ENCODE data around the gene FARSA. TPM values are rescaled to one million over a fixed set of nuclear protein-coding genes. Genes with fewer than 3 reads are reported as not detected.
A peak's percentile ranks its signal among the peaks of the same experiment; 100 is the strongest.

FARSA gene
- total RNA-seq, 2 experiments from 2014 or later = 96.6 to 131 TPM

DNA sequence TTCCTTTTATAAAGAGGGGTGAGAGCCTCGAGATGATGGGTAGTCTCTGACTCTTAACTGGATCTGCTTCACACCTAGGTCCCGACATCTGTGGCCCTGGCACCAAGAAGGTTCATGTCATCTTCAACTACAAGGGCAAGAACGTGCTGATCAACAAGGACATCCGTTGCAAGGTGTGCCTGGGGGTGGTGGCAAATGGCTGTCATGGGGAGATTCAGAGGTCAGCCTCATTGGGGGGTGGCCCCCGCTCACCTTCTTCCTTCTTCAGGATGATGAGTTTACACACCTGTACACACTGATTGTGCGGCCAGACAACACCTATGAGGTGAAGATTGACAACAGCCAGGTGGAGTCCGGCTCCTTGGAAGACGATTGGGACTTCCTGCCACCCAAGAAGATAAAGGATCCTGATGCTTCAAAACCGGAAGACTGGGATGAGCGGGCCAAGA lies 6.5 kb upstream of the FARSA start:
- H3K4me1 Mint-ChIP-seq = peaks cover 72% of the 10 kb centered on the region
- no peaks in the 10 kb centered on the region for H3K9me3 Mint-ChIP-seq (ENCODE audit: low read depth)
- peak overlapping the region; percentile 95 for H3K27ac Mint-ChIP-seq
- CTCF ChIA-PET = interaction anchor here (1.0 kb wide), 2 partner anchors 18 to 55 kb away, joined by 3 to 4 read pairs; no protein-coding TSS in a partner anchor
- H3K36me3 Mint-ChIP-seq = peaks cover 58% of the 10 kb centered on the region
- DNase-seq = no peak
- H3K27me3 Mint-ChIP-seq = no peaks in the 10 kb centered on the region
- peak overlapping the region; percentile 100 for H3K4me3 Mint-ChIP-seq
- ATAC-seq = no peak

DNA sequence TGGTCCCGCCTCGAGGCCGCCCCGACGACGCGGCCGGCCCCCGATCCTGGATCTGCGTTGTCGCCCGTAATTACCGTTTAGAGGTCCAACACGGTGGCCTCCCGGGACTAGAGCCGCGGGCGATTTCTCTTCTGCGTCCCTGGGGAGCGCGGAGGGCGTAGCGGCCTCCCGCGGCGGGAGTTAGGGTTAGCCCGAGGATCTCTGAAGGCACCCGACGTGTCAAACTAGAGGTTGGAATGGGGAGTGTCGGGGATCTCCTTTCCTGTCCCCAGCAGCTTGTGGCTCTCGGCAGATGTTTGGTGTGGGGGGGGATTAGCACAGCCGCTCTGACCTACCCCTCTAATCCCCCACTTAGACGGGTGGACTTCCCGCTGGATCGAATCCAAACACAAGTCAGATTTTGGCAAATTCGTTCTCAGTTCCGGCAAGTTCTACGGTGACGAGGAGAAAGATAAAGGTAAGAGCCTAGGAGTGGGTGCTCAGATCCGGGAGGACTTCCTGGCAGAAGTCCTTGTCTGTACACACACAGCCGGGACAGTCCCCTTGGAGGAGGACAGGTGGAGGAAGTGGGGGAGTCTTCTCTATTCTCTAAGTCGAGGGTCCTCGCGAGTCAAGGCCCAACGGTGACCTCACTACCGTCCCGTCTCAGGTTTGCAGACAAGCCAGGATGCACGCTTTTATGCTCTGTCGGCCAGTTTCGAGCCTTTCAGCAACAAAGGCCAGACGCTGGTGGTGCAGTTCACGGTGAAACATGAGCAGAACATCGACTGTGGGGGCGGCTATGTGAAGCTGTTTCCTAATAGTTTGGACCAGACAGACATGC lies 5.5 kb upstream of the FARSA start:
- Mint-ChIP-seq H3K27ac (peak overlapping the region; percentile 95), H3K27me3 (no peaks in the 10 kb centered on the region), H3K4me3 (peak overlapping the region; percentile 100), H3K9me3 (ENCODE audit: low read depth) (no peaks in the 10 kb centered on the region), H3K36me3 (peaks cover 53% of the 10 kb centered on the region), H3K4me1 (peaks cover 68% of the 10 kb centered on the region)
- peak; percentile 3 for ATAC-seq
- CTCF ChIA-PET = interaction anchor here (1.0 to 1.8 kb wide), 7 partner anchors 17 to 54 kb away, joined by 3 to 12 read pairs (median 7); partner anchors contain the start of genes GCDH and SYCE2
- peak; percentile 69 for DNase-seq

- peaks cover 63% of the 10 kb centered on the region for H3K4me1 Mint-ChIP-seq
- H3K27me3 Mint-ChIP-seq = no peaks in the 10 kb centered on the region
- ATAC-seq = peak; percentile 92
- CTCF ChIA-PET = interaction anchor here (0.8 to 1.8 kb wide), 9 partner anchors 9 to 142 kb away, joined by 3 to 12 read pairs (median 6); partner anchors contain the start of genes GADD45GIP1, GCDH and SYCE2
- peak within 1 kb of the TSS; percentile 95 for H3K27ac Mint-ChIP-seq
- peak within 1 kb of the TSS; percentile 100 for H3K4me3 Mint-ChIP-seq
- DNase-seq = peak; percentile 100
- no peaks in the 10 kb centered on the region for H3K9me3 Mint-ChIP-seq (ENCODE audit: low read depth)
- peaks cover 45% of the 10 kb centered on the region for H3K36me3 Mint-ChIP-seq
These were observed 4.6 kb upstream of the FARSA start, which contains the start of gene CALR for GRCh38 chr19:12937927-12938778. CALR (plus strand) TSS chr19:12938609; CDS start chr19:12938680, 71 bp downstream.

DNA sequence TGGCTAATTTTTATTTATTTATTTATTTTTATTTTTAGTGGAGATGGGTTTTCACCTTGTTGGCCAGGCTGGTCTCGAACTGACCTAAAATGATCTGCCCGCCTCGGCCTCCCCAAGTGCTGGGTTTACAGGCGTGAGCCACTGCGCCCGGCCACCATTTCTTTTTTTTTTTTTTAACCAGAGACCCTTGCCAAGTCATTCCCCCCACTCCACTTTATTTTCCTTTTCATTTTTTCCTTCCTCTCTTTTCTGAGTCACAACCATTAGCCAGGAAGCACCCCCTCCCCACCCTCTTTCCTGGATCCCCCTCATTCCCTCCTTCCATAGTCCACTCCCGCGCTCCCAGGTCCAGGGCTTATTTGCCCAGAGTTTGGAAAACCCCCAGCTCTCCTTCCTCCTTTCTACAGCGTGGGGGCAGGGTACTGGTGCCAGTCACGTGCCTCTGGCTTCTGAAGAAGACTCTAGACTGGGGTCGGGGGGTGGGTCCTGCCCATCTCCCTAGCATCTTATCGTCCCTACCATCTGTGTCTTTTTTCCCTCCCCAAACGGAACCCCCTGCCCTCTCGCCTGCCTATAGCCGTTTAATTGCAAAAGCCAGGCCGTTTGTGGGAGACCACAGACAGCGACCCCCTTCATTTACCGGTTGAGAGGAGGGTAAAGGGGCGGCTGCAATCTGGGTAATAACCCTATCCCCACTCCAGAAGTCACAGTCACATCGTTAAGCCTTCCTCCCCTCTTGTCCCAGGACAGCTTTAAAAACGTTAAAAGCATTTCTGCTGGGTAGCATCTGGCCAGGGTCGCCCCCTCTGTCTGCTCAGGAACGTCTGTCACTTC lies 3.8 kb upstream of the FARSA start:
- no peaks in the 10 kb centered on the region for H3K9me3 Mint-ChIP-seq (ENCODE audit: low read depth)
- H3K4me1 Mint-ChIP-seq = peaks cover 65% of the 10 kb centered on the region
- no peak for ATAC-seq
- peak overlapping the region; percentile 95 for H3K27ac Mint-ChIP-seq
- peaks cover 39% of the 10 kb centered on the region for H3K36me3 Mint-ChIP-seq
- H3K27me3 Mint-ChIP-seq = no peaks in the 10 kb centered on the region
- DNase-seq = no peak
- CTCF ChIA-PET = interaction anchor here (0.7 to 1.8 kb wide), 10 partner anchors 10 to 141 kb away, joined by 3 to 12 read pairs (median 6); partner anchors contain the start of genes GADD45GIP1, GCDH and SYCE2
- peak overlapping the region; percentile 100 for H3K4me3 Mint-ChIP-seq

GRCh38 chr19:12936582-12936981 lies 3.1 kb upstream of the FARSA start:
- DNase-seq (no peak), ATAC-seq (no peak)
- H3K4me1 Mint-ChIP-seq = peaks cover 62% of the 10 kb centered on the region
- CTCF ChIA-PET = no interaction called here
- H3K27me3 Mint-ChIP-seq = no peaks in the 10 kb centered on the region
- H3K4me3 Mint-ChIP-seq = no peak overlapping the region
- peak overlapping the region; percentile 52 for H3K27ac Mint-ChIP-seq
- peaks cover 34% of the 10 kb centered on the region for H3K36me3 Mint-ChIP-seq
- H3K9me3 Mint-ChIP-seq (ENCODE audit: low read depth) = no peaks in the 10 kb centered on the region

DNA sequence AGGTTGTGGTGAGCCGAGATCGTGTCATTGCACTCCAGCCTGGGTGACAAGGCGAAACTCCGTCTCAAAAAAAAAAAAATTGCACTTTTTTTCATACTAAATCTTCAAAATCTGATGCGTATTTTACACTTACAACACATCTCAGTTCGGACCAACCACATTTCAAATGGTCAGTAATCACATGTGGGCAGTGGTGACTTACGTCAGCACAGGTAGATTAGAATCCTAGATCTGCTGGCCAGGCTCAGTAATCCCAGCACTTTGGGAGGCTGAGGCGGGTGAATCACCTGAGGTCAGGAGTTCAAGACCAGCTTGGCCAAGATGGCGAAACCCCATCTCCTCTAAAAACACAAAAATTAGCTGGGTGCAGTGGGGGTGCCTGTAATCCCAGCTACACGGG lies 1.6 kb upstream of the FARSA start:
- peaks cover 22% of the 10 kb centered on the region for H3K36me3 Mint-ChIP-seq
- no peak overlapping the region for H3K4me3 Mint-ChIP-seq
- H3K4me1 Mint-ChIP-seq = peaks cover 54% of the 10 kb centered on the region
- no peak for DNase-seq
- no peaks in the 10 kb centered on the region for H3K27me3 Mint-ChIP-seq
- H3K9me3 Mint-ChIP-seq (ENCODE audit: low read depth) = no peaks in the 10 kb centered on the region
- CTCF ChIA-PET = no interaction called here
- no peak for ATAC-seq
- no peak overlapping the region for H3K27ac Mint-ChIP-seq

- Mint-ChIP-seq H3K36me3 (peaks cover 19% of the 10 kb centered on the region), H3K4me1 (peaks cover 37% of the 10 kb centered on the region), H3K27me3 (no peaks in the 10 kb centered on the region), H3K9me3 (ENCODE audit: low read depth) (no peaks in the 10 kb centered on the region), H3K27ac (peak overlapping the region; percentile 88), H3K4me3 (peak overlapping the region; percentile 92)
- ATAC-seq (no peak), DNase-seq (no peak)
- CTCF ChIA-PET = interaction anchor here (0.6 to 4.6 kb wide), 14 partner anchors 9 to 167 kb away, joined by 3 to 23 read pairs (median 4); partner anchors contain the start of genes DNASE2, KLF1, RAD23A and SYCE2
These were observed 872 bp downstream of the FARSA start for GRCh38 chr19:12932392-12933286.

GRCh38 chr19:12930002-12930645 lies 3.4 kb downstream of the FARSA start:
- no peak for ATAC-seq
- no peak for DNase-seq
- no peaks in the 10 kb centered on the region for H3K27me3 Mint-ChIP-seq
- H3K27ac Mint-ChIP-seq = no peak overlapping the region
- peaks cover 24% of the 10 kb centered on the region for H3K4me1 Mint-ChIP-seq
- H3K36me3 Mint-ChIP-seq = peaks cover 32% of the 10 kb centered on the region
- CTCF ChIA-PET = interaction anchor here (0.5 to 4.6 kb wide), 3 partner anchors 35 to 658 kb away, joined by 3 to 23 read pairs (median 8); partner anchors contain the start of gene GCDH
- H3K9me3 Mint-ChIP-seq (ENCODE audit: low read depth) = no peaks in the 10 kb centered on the region
- H3K4me3 Mint-ChIP-seq = no peak overlapping the region

DNA sequence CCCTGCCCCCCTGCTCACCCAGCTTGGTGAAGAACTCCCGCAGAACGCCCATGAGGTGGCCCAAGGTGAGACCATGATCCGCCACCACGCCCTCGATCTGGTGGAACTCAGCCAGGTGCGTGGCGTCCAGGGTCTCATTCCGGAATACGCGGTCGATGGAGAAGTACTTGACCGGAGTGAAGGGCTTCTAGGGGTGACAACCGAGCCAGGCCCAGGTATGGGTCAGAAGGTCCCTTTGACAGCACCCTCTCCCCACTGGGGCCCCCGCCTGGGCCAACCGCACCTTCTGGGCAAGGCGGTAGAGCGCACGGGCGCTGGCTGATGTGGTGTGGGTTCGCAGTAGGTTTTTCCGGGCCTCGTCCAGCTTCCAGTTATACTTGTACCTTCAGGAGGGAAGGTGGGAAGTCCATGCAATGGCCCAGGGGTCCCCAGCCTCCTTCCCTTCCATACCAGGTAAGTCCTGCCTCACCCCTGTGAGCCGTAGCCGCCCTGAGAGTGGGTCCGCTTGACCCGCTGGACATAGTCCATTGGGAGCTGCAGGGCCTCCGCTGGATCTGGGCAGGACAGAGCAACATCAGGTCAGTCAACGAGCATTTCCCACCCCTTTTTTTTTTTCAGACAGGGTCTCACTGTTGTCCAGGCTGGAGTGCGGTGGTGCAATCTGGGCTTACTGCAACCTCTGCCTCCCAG lies 8.7 kb downstream of the FARSA start:
- Mint-ChIP-seq H3K4me1 (peaks cover 3% of the 10 kb centered on the region), H3K27me3 (no peaks in the 10 kb centered on the region), H3K4me3 (no peak overlapping the region), H3K9me3 (ENCODE audit: low read depth) (no peaks in the 10 kb centered on the region), H3K27ac (no peak overlapping the region), H3K36me3 (peaks cover 49% of the 10 kb centered on the region)
- CTCF ChIA-PET = no interaction called here
- ATAC-seq (no peak), DNase-seq (no peak)

DNA sequence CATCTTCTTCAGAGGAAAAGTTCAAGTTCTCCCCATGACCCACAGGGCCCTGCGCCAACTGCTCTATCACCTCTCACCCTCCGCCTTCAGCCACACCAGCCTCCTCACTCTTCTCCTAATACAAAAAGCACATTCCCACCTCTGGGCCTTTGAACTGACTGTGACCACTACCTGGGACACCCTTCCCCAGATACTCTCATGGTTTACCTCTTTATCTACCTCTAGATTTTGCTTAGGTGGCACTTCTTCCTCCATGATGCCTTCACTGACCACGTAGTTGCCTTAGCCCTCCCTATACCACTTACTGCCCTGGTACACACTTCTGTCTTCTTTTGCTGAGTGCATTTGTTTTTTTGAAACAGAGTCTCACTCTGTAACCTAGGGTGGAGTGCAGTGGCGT lies 10.6 kb downstream of the FARSA start:
- ATAC-seq = no peak
- no peaks in the 10 kb centered on the region for H3K27me3 Mint-ChIP-seq
- H3K36me3 Mint-ChIP-seq = peaks cover 41% of the 10 kb centered on the region
- CTCF ChIA-PET = interaction anchor here (1.0 kb wide), 1 partner anchor 32 kb away, joined by 3 read pairs; the partner anchor contains the start of gene GCDH
- no peaks in the 10 kb centered on the region for H3K9me3 Mint-ChIP-seq (ENCODE audit: low read depth)
- H3K27ac Mint-ChIP-seq = peak overlapping the region; percentile 11
- no peak overlapping the region for H3K4me3 Mint-ChIP-seq
- no peak for DNase-seq
- peaks cover 15% of the 10 kb centered on the region for H3K4me1 Mint-ChIP-seq

DNA sequence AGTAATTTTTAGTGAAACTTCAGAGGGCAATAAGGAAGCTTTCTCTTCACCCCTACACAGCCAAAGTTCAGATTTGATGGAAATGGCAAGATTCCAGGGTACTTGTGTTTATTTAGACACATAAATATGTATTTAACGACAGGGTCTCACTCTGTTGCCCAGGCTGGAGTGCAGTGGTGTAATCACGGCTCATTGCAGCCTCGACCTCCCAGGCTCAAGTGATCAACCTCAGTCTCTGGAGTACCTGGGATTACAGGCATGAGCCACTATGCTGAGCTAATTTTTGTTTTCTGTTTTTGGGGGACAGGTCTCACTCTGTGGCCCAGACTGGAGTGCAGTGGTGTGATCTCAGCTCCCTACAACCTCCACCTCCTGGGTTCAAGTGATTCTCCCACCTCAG lies 12.5 kb downstream of the FARSA start:
- CTCF ChIA-PET = interaction anchor here (1.1 to 1.2 kb wide), 3 partner anchors 18 to 36 kb away, joined by 3 to 4 read pairs (median 3); partner anchors contain the start of gene GCDH
- peaks cover 21% of the 10 kb centered on the region for H3K4me1 Mint-ChIP-seq
- ATAC-seq = no peak

More for the DNA sequence above, 12.5 kb downstream of the FARSA start:
- Mint-ChIP-seq H3K4me3 (no peak overlapping the region), H3K27ac (peak overlapping the region; percentile 68), H3K27me3 (no peaks in the 10 kb centered on the region), H3K36me3 (peaks cover 30% of the 10 kb centered on the region), H3K9me3 (ENCODE audit: low read depth) (no peaks in the 10 kb centered on the region)
- DNase-seq = no peak
